Ascending aorta (tissue), 2 donors: ENCODE results near the gene GRID2IP. TPM values are rescaled to one million over a fixed set of nuclear protein-coding genes. Genes with fewer than 3 reads are reported as not detected.
"Not testable (repeated sequence)": the region's sequence is repeated elsewhere in the genome, so short reads cannot be mapped to it uniquely, and the experiment has no call there.

ENCODE experiments used
- DNase-seq, 2 donors: peaks; one replicate each; pipeline ENCODE4 v3.0.0-alpha.2; 2019; ENCODE audit warnings: low spot score in 2 of 2
- H3K27ac ChIP-seq, 2 donors: fragments of 200-600 bp; sonication (generic); one replicate each; pipeline ENCODE4 v1.5.1; 2016 to 2017; ENCODE audit warnings: mild to moderate bottlenecking in 1 of 2
- H3K27me3 ChIP-seq: fragments of 200-600 bp; sonication (generic); one replicate; pipeline ENCODE4 v1.5.1; 2017
- H3K36me3 ChIP-seq, 2 donors: fragments of 200-600 bp; sonication (generic); one replicate each; pipeline ENCODE4 v1.5.1; 2016
- H3K4me1 ChIP-seq, 2 donors: fragments of 200-600 bp; sonication (generic); one replicate each; pipeline ENCODE4 v1.5.1; 2016 to 2017; ENCODE audit warnings: mild to moderate bottlenecking in 1 of 2
- H3K4me3 ChIP-seq, 2 donors: fragments of 200-600 bp; sonication (generic); one replicate each; pipeline ENCODE4 v1.5.1; 2016 to 2017; ENCODE audit warnings: mild to moderate bottlenecking in 1 of 2
- H3K9me3 ChIP-seq, 2 donors: fragments of 200-600 bp; sonication (generic); one replicate each; pipeline ENCODE4 v1.5.1; 2016
- CTCF ChIP-seq, 3 experiments: fragments of 200-600 bp in 2 of 3; fragments of 450-650 bp in 1 of 3; sonication (generic) in 2 of 3; IDR thresholded peaks; one replicate each; pipeline ENCODE4 v1.5.1; 2016 to 2019; ENCODE audit warnings: antibody characterized with exemption in 3 of 3, mild to moderate bottlenecking in 1 of 3, moderate library complexity in 1 of 3
- intact Hi-C: fragments of 100-400 bp; cut with DNase I; formaldehyde crosslinking; loops from one replicate; pipeline ENCODE4 v1.15.1; 2023
- total RNA-seq: library from RNA; depleted of rRNA; stranded (reverse); fragments of >200 nt; gene quantifications from one replicate; pipeline ENCODE4 v1.1.0, GENCODE V29; 2016

Gene GRID2IP
- total RNA-seq, 1 donor from 2014 or later = not detected

GRCh38 chr7:6475433-6476186 is 75.7 kb downstream of the GRID2IP start:
- no peaks in the 10 kb centered on the region for H3K27me3 ChIP-seq
- TF ChIP-seq CTCF (IDR thresholded peaks at IDR 0.05) = no peak
- H3K27ac ChIP-seq = no peak overlapping the region
- H3K36me3 ChIP-seq = peaks cover 19 to 38% of the 10 kb centered on the region in 2 donors
- H3K4me3 ChIP-seq = no peak overlapping the region
- intact Hi-C loops = no loop called here
- H3K9me3 ChIP-seq = no peaks in the 10 kb centered on the region
- peaks cover 9 to 25% of the 10 kb centered on the region in 2 donors for H3K4me1 ChIP-seq
- no peak for DNase-seq

- no peak for DNase-seq
- H3K36me3 ChIP-seq = peaks cover 63 to 87% of the 10 kb centered on the region in 2 donors
- H3K4me1 ChIP-seq = no peaks in the 10 kb centered on the region
- no peak overlapping the region for H3K27ac ChIP-seq
- no peaks in the 10 kb centered on the region for H3K27me3 ChIP-seq
- no peaks in the 10 kb centered on the region for H3K9me3 ChIP-seq
- H3K4me3 ChIP-seq = no peak overlapping the region
- TF ChIP-seq CTCF (IDR thresholded peaks at IDR 0.05) = no peak
- intact Hi-C loops = no loop called here
Measured at GRCh38 chr7:6465862-6466261, 85.4 kb downstream of the GRID2IP start.

GRCh38 chr7:6463609-6464008 is 87.7 kb downstream of the GRID2IP start:
- DNase-seq, H3K27ac ChIP-seq, H3K27me3 ChIP-seq, H3K4me3 ChIP-seq, H3K4me1 ChIP-seq, H3K9me3 ChIP-seq, intact Hi-C loops: not testable (repeated sequence)
- peaks cover 48 to 74% of the 10 kb centered on the region in 2 donors for H3K36me3 ChIP-seq

GRCh38 chr7:6461946-6462550 is 89.2 kb downstream of the GRID2IP start:
- H3K4me3 ChIP-seq = no peak overlapping the region
- no peak overlapping the region for H3K27ac ChIP-seq
- no peak for DNase-seq
- H3K9me3 ChIP-seq = no peaks in the 10 kb centered on the region
- TF ChIP-seq CTCF (IDR thresholded peaks at IDR 0.05) = no peak
- peaks cover 32 to 58% of the 10 kb centered on the region in 2 donors for H3K36me3 ChIP-seq
- H3K4me1 ChIP-seq = no peaks in the 10 kb centered on the region
- H3K27me3 ChIP-seq = no peaks in the 10 kb centered on the region
- intact Hi-C loops = no loop called here

GRCh38 chr7:6460990-6461584 is 90.2 kb downstream of the GRID2IP start:
- no peak for DNase-seq
- Histone ChIP-seq H3K9me3 (no peaks in the 10 kb centered on the region), H3K36me3 (peaks cover 24 to 49% of the 10 kb centered on the region in 2 donors), H3K4me3 (no peak overlapping the region), H3K27me3 (no peaks in the 10 kb centered on the region), H3K4me1 (no peaks in the 10 kb centered on the region), H3K27ac (no peak overlapping the region)
- intact Hi-C loops = no loop called here
- TF ChIP-seq CTCF (IDR thresholded peaks at IDR 0.05) = no peak

- DNase-seq = no peak
- intact Hi-C loops = no loop called here
Measured at GRCh38 chr7:6460303-6460702, 91.0 kb downstream of the GRID2IP start.

GRCh38 chr7:6458676-6459075 is 92.6 kb downstream of the GRID2IP start:
- DNase-seq, intact Hi-C loops: not testable (repeated sequence)

More at GRCh38 chr7:6460303-6460702, 91.0 kb downstream of the GRID2IP start:
- Histone ChIP-seq H3K36me3 (peaks cover 16 to 41% of the 10 kb centered on the region in 2 donors), H3K9me3 (no peaks in the 10 kb centered on the region), H3K4me1 (no peaks in the 10 kb centered on the region), H3K4me3 (no peak overlapping the region), H3K27ac (no peak overlapping the region), H3K27me3 (no peaks in the 10 kb centered on the region)
- TF ChIP-seq CTCF (IDR thresholded peaks at IDR 0.05) = no peak

More at GRCh38 chr7:6458676-6459075, 92.6 kb downstream of the GRID2IP start:
- H3K36me3 ChIP-seq = peaks cover 10 to 27% of the 10 kb centered on the region in 2 donors
- not testable (repeated sequence) for H3K9me3 ChIP-seq, H3K4me1 ChIP-seq, H3K27ac ChIP-seq, H3K27me3 ChIP-seq, H3K4me3 ChIP-seq
